Measurements from ENCODE around the gene PTAR1.

- TF ChIP-seq CTCF (IDR thresholded peaks at IDR 0.05) (no peak), ZFX (IDR thresholded peaks at IDR 0.05; ENCODE audit: borderline replicate concordance) (no peak)
These were observed 15.9 kb downstream of the PTAR1 start for GRCh38 chr9:69743930-69744329.
